NB4 (cell line): Measurements from ENCODE around the gene AK9.

Source experiments
- DNase-seq: peaks from one replicate; pipeline ENCODE4 v3.0.0; 2010; ENCODE audit warnings: low read depth
- H3K4me3 ChIP-seq: one replicate; pipeline ENCODE4 v1.5.1; 2011; ENCODE audit warnings: mild to moderate bottlenecking, low read depth, low read length, moderate library complexity
- CTCF ChIP-seq: IDR thresholded peaks from one replicate; pipeline ENCODE4 v1.5.1; 2012; ENCODE audit warnings: low read depth, low read length
- MAX ChIP-seq: IDR thresholded peaks from 2 replicates; pipeline ENCODE4 v1.6.1; 2011; ENCODE audit warnings: low read depth, low read length
- MYC ChIP-seq: IDR thresholded peaks from 2 replicates; pipeline ENCODE4 v1.6.1; 2011; ENCODE audit warnings: low read depth, low read length
- POLR2A ChIP-seq: IDR thresholded peaks from 2 replicates; pipeline ENCODE4 v1.6.1; 2011; ENCODE audit warnings: mild to moderate bottlenecking; ENCODE audit not compliant: insufficient read length; ENCODE audit errors: extremely low read depth

The AK9 gene

GRCh38 chr6:109486068-109486467 is 204.9 kb downstream of the AK9 start:
- DNase-seq = no peak
- TF ChIP-seq MYC = no peak
- TF ChIP-seq CTCF = no peak
- TF ChIP-seq POLR2A = no peak
- no peak for TF ChIP-seq MAX
- H3K4me3 ChIP-seq = no peak overlapping the region

- TF ChIP-seq MAX = no peak
- TF ChIP-seq CTCF = no peak
- no peak for TF ChIP-seq POLR2A
- no peak for TF ChIP-seq MYC
- no peak overlapping the region for H3K4me3 ChIP-seq
- DNase-seq = no peak
These were observed 205.6 kb downstream of the AK9 start for GRCh38 chr6:109485266-109485935.

GRCh38 chr6:109484122-109484521 is 206.9 kb downstream of the AK9 start:
- H3K4me3 ChIP-seq = no peak overlapping the region
- DNase-seq = no peak
- TF ChIP-seq POLR2A = no peak
- TF ChIP-seq MAX = no peak
- TF ChIP-seq MYC = no peak

GRCh38 chr6:109483735-109484057 is 207.3 kb downstream of the AK9 start:
- H3K4me3 ChIP-seq = peak overlapping the region; percentile 54
- DNase-seq = no peak
- TF ChIP-seq POLR2A = no peak
- no peak for TF ChIP-seq MAX
- no peak for TF ChIP-seq MYC
- TF ChIP-seq CTCF = no peak

- TF ChIP-seq MYC (peak; percentile 88), POLR2A (peak; percentile 45), MAX (peak; percentile 97), CTCF (no peak)
- DNase-seq = peak; percentile 95
- H3K4me3 ChIP-seq = peak within 1 kb of the TSS; percentile 94
These were observed 207.9 kb downstream of the AK9 start, which contains the start of gene ZBTB24 for GRCh38 chr6:109482905-109483734. Gene ZBTB24, minus strand, starts transcription at chr6:109483219. Its CDS starts 1,193 bp downstream, at chr6:109482026.

GRCh38 chr6:109480993-109481480 is 210.0 kb downstream of the AK9 start:
- peak overlapping the region; percentile 94 for H3K4me3 ChIP-seq
- TF ChIP-seq POLR2A (no peak), MAX (no peak)
- DNase-seq = no peak
